PC-3 (cell line): ENCODE data around the gene CFAP107. TPM values are rescaled to one million over a fixed set of nuclear protein-coding genes. Genes with fewer than 3 reads are reported as not detected.
"Not testable (repeated sequence)": the region's sequence is repeated elsewhere in the genome, so short reads cannot be mapped to it uniquely, and the experiment has no call there.

Experiments used
- ATAC-seq: fragments of 200-7000 bp; cut with Tn5 transposase; 2 replicates; pipeline ENCODE4 v1.9.1; 2020; ENCODE audit warnings: mild to moderate bottlenecking, moderate library complexity
- BruUV-seq: library from RNA; stranded (reverse); fragments of 400-500 nt; replicated peaks from 2 replicates; lab custom pipeline; 2021; lab: Mats Ljungman, UMichigan
- CTCF ChIA-PET: fragments of 300-600 bp; sonication (Branson Sonifier 250); formaldehyde crosslinking; loops from one replicate; lab custom pipeline; 2022; ENCODE audit warnings: antibody characterized with exemption; lab: Charles Lee
- POLR2A ChIA-PET: fragments of 300-600 bp; sonication (Branson Sonifier 250); formaldehyde crosslinking; loops from one replicate; lab custom pipeline; 2022; ENCODE audit warnings: antibody characterized with exemption; ENCODE audit not compliant: unreplicated experiment; lab: Charles Lee
- DNase-seq: peaks from one replicate; pipeline ENCODE4 v3.0.0-alpha.2; 2015
- H2AFZ ChIP-seq: fragments of 300-600 bp; sonication (generic); 2 replicates; pipeline ENCODE4 v1.6.0; 2016; ENCODE audit warnings: antibody characterized with exemption, low read length
- H3F3A ChIP-seq: fragments of 300-600 bp; sonication (generic); one replicate; pipeline ENCODE4 v1.6.0; 2017; ENCODE audit warnings: antibody characterized with exemption, low read length, control low read depth, mild to moderate bottlenecking; ENCODE audit not compliant: unreplicated experiment
- H3K27ac ChIP-seq: fragments of 300-600 bp; sonication (generic); 2 replicates; pipeline ENCODE4 v1.5.1; 2016; ENCODE audit warnings: mild to moderate bottlenecking, low read length
- H3K27me3 ChIP-seq: fragments of 300-600 bp; sonication (generic); 2 replicates; pipeline ENCODE4 v1.6.1; 2016; ENCODE audit warnings: low read length, mixed read lengths
- H3K36me3 ChIP-seq: fragments of 300-600 bp; sonication (generic); 2 replicates; pipeline ENCODE4 v1.6.1; 2016; ENCODE audit warnings: low read depth, mixed run types, low read length, mixed read lengths
- H3K4me1 ChIP-seq: fragments of 300-600 bp; sonication (generic); 2 replicates; pipeline ENCODE4 v1.5.1; 2016; ENCODE audit warnings: low read length; ENCODE audit not compliant: insufficient read depth
- H3K4me2 ChIP-seq: fragments of 300-600 bp; sonication (generic); 2 replicates; pipeline ENCODE4 v1.6.0; 2016; ENCODE audit warnings: low read length
- H3K4me3 ChIP-seq: fragments of 300-600 bp; sonication (generic); 2 replicates; pipeline ENCODE4 v1.5.1; 2016; ENCODE audit warnings: mild to moderate bottlenecking, low read length, mixed read lengths
- H3K79me2 ChIP-seq: fragments of 300-600 bp; sonication (generic); 2 replicates; pipeline ENCODE4 v1.6.1; 2017; ENCODE audit warnings: low read length, mixed read lengths
- H3K9ac ChIP-seq: fragments of 300-600 bp; sonication (generic); 2 replicates; pipeline ENCODE4 v1.6.0; 2016; ENCODE audit warnings: mild to moderate bottlenecking, low read length
- H3K9me2 ChIP-seq: fragments of 300-600 bp; sonication (generic); replicated peaks from 2 replicates; pipeline ENCODE4 v1.6.1; 2016; ENCODE audit warnings: mixed run types, low read length, mixed read lengths
- H3K9me3 ChIP-seq: fragments of 300-600 bp; sonication (generic); 2 replicates; pipeline ENCODE4 v1.6.1; 2016; ENCODE audit warnings: low read length, mixed read lengths
- H4K20me1 ChIP-seq: fragments of 300-600 bp; sonication (generic); 2 replicates; pipeline ENCODE4 v1.6.1; 2016; ENCODE audit warnings: low read length, mixed read lengths
- CTCF ChIP-seq: fragments of 300-600 bp; sonication (generic); conservative IDR thresholded peaks from 2 replicates; pipeline ENCODE4 v1.5.1; 2017; ENCODE audit warnings: antibody characterized with exemption, low read depth, mild to moderate bottlenecking, low read length
- EZH2 ChIP-seq: fragments of 300-600 bp; sonication (generic); IDR thresholded peaks from one replicate; pipeline ENCODE4 v1.6.1; 2017; ENCODE audit warnings: antibody characterized with exemption, mild to moderate bottlenecking, low read length; ENCODE audit not compliant: unreplicated experiment
- EZH2phosphoT487 ChIP-seq: fragments of 300-600 bp; sonication (generic); IDR thresholded peaks from 2 replicates; pipeline ENCODE4 v1.6.1; 2018; ENCODE audit warnings: mild to moderate bottlenecking, antibody characterized with exemption, low read length, borderline replicate concordance
- intact Hi-C: fragments of 100-400 bp; cut with micrococcal nuclease; formaldehyde crosslinking; loops from 2 replicates; pipeline ENCODE4 v1.9.0; 2023
- total RNA-seq: library from RNA; depleted of rRNA; stranded (reverse); fragments of >200 nt; gene quantifications from 2 replicates; pipeline ENCODE4 v1.2.3, GENCODE V29; 2014

CFAP107 gene
- total RNA-seq, 1 experiment from 2014 or later: not detected

GRCh38 chr1:12776801-12777557, 31.0 kb downstream of the CFAP107 start:
- ChIA-PET CTCF (no interaction called here), POLR2A (no interaction called here)
- Histone ChIP-seq H4K20me1 (no peaks in the 10 kb centered on the region), H3K9ac (no peak overlapping the region), H3K4me2 (no peak overlapping the region), H3K27ac (no peak overlapping the region), H3K79me2 (no peaks in the 10 kb centered on the region), H3F3A (no peaks in the 10 kb centered on the region), H2AFZ (no peak overlapping the region), H3K4me3 (no peak overlapping the region), H3K9me2 (no peaks in the 10 kb centered on the region), H3K4me1 (no peaks in the 10 kb centered on the region), H3K9me3 (no peaks in the 10 kb centered on the region), H3K27me3 (peaks cover 79% of the 10 kb centered on the region), H3K36me3 (no peaks in the 10 kb centered on the region)
- BruUV-seq: no TSS peak
- DNase-seq (no peak), ATAC-seq (no peak)
- intact Hi-C loops: no loop called here
- TF ChIP-seq EZH2phosphoT487 (no peak), CTCF (no peak), EZH2 (no peak)

- Histone ChIP-seq H3K4me1 (no peaks in the 10 kb centered on the region), H2AFZ (no peak overlapping the region), H3K9me3 (no peaks in the 10 kb centered on the region), H4K20me1 (no peaks in the 10 kb centered on the region), H3K4me3 (no peak overlapping the region), H3K9me2 (no peaks in the 10 kb centered on the region), H3K27ac (no peak overlapping the region), H3K27me3 (peaks cover 68% of the 10 kb centered on the region), H3F3A (no peaks in the 10 kb centered on the region), H3K79me2 (no peaks in the 10 kb centered on the region), H3K36me3 (no peaks in the 10 kb centered on the region), H3K4me2 (no peak overlapping the region), H3K9ac (no peak overlapping the region)
- no peak for ATAC-seq
- intact Hi-C loops: no loop called here
- TF ChIP-seq CTCF (no peak), EZH2 (no peak), EZH2phosphoT487 (no peak)
- no TSS peak for BruUV-seq
- ChIA-PET CTCF (no interaction called here), POLR2A (no interaction called here)
- no peak for DNase-seq
Measured at GRCh38 chr1:12778061-12778460, 32.1 kb downstream of the CFAP107 start.

- intact Hi-C loops: no loop called here
- H3K27ac ChIP-seq: no peak overlapping the region
- ChIA-PET POLR2A (no interaction called here), CTCF (no interaction called here)
- no peaks in the 10 kb centered on the region for H3F3A ChIP-seq
- no peaks in the 10 kb centered on the region for H3K9me2 ChIP-seq
- ATAC-seq (no peak), DNase-seq (no peak)
- no peaks in the 10 kb centered on the region for H3K4me1 ChIP-seq
- H3K36me3 ChIP-seq: no peaks in the 10 kb centered on the region
- H4K20me1 ChIP-seq: no peaks in the 10 kb centered on the region
- no peak for TF ChIP-seq EZH2phosphoT487
- no peak for TF ChIP-seq EZH2
- no peak for TF ChIP-seq CTCF
- no peak overlapping the region for H3K9ac ChIP-seq
- H3K4me3 ChIP-seq: no peak overlapping the region
- no peak overlapping the region for H2AFZ ChIP-seq
- H3K79me2 ChIP-seq: no peaks in the 10 kb centered on the region
- no TSS peak for BruUV-seq
- no peak overlapping the region for H3K4me2 ChIP-seq
- no peaks in the 10 kb centered on the region for H3K9me3 ChIP-seq
- H3K27me3 ChIP-seq: peaks cover 60% of the 10 kb centered on the region
Measured at GRCh38 chr1:12778907-12779306, 32.9 kb downstream of the CFAP107 start.

GRCh38 chr1:12781488-12781887, 35.5 kb downstream of the CFAP107 start:
- BruUV-seq, H3K4me2 ChIP-seq, H2AFZ ChIP-seq, H3K27ac ChIP-seq, H3K4me1 ChIP-seq, CTCF ChIA-PET, POLR2A ChIA-PET, H3F3A ChIP-seq, ATAC-seq, H3K36me3 ChIP-seq, H3K9me2 ChIP-seq, H3K79me2 ChIP-seq, H4K20me1 ChIP-seq, H3K9ac ChIP-seq, H3K4me3 ChIP-seq, DNase-seq, H3K9me3 ChIP-seq, intact Hi-C loops: not testable (repeated sequence)
- H3K27me3 ChIP-seq: peaks cover 34% of the 10 kb centered on the region
